Endothelial cell of umbilical vein (primary cell): ENCODE results near the gene PLBD1. TPM values are rescaled to one million over a fixed set of nuclear protein-coding genes. Genes with fewer than 3 reads are reported as not detected.

ENCODE experiments used
- BruUV-seq: library from RNA; stranded (reverse); fragments of 400-500 nt; replicated peaks from 2 replicates; lab custom pipeline; 2021; lab: Mats Ljungman, UMichigan
- CTCF ChIA-PET: fragments of 300-600, 350-600 bp; sonication (Branson Sonifier 250); formaldehyde crosslinking; loops from one replicate; lab custom pipeline; 2021; ENCODE audit warnings: antibody characterized with exemption, inconsistent platforms; lab: Charles Lee
- POLR2A ChIA-PET: fragments of 300-600, 350-600 bp; sonication (Branson Sonifier 250); formaldehyde crosslinking; loops from one replicate; lab custom pipeline; 2021; ENCODE audit warnings: antibody characterized with exemption, inconsistent platforms; lab: Charles Lee
- DNase-seq: peaks from one replicate; pipeline ENCODE4 v3.0.0-alpha.2; 2011; ENCODE audit warnings: low read depth, low spot score
- FAIRE-seq: peaks from 2 replicates; lab custom pipeline; 2011; peaks lifted over from hg19 to GRCh38; lab: Jason Lieb, UNC
- H2AFZ ChIP-seq: 2 replicates; pipeline ENCODE4 v1.6.0; 2012; ENCODE audit warnings: low read depth, low read length, control low read depth, inconsistent platforms
- H3K27ac ChIP-seq: 2 replicates; pipeline ENCODE4 v1.5.1; 2011; ENCODE audit warnings: low read depth, mild to moderate bottlenecking, control low read depth, low read length, moderate library complexity; ENCODE audit not compliant: insufficient read depth
- H3K27me3 ChIP-seq, 2 experiments: 2 replicates each; pipeline versions ENCODE4 v1.6.0 to v1.6.1; 2011; ENCODE audit warnings: low read length in 2 of 2, mixed read lengths in 1 of 2; ENCODE audit not compliant: control insufficient read depth in 2 of 2, insufficient read depth in 2 of 2
- H3K36me3 ChIP-seq, 2 experiments: 2 replicates in 1 of 2; 3 replicates in 1 of 2; pipeline ENCODE4 v1.5.1; 2011; ENCODE audit warnings: low read length in 2 of 2, mild to moderate bottlenecking in 1 of 2, moderate library complexity in 1 of 2; ENCODE audit not compliant: control insufficient read depth in 2 of 2, insufficient read depth in 2 of 2; ENCODE audit errors: extremely low read depth in 1 of 2
- H3K4me1 ChIP-seq: 3 replicates; pipeline ENCODE4 v1.5.1; 2011; ENCODE audit warnings: mild to moderate bottlenecking, low read length; ENCODE audit not compliant: control insufficient read depth, insufficient read depth; ENCODE audit errors: extremely low read depth
- H3K4me2 ChIP-seq: 2 replicates; pipeline ENCODE4 v1.6.1; 2011; ENCODE audit warnings: low read length, control low read depth, mixed read lengths; ENCODE audit not compliant: insufficient read depth
- H3K4me3 ChIP-seq, 3 experiments: fragments of 200-600 bp in 1 of 3; sonication (generic), shearing (Covaris generic) in 1 of 3; replicated peaks in 1 of 3; 2 replicates each; pipeline ENCODE4 v1.5.1; 2011 to 2016; ENCODE audit warnings: control low read depth in 3 of 3, low read length in 3 of 3, mild to moderate bottlenecking in 2 of 3, inconsistent platforms in 1 of 3, low read depth in 1 of 3, moderate library complexity in 1 of 3; ENCODE audit not compliant: insufficient read depth in 1 of 3
- H3K79me2 ChIP-seq: 2 replicates; pipeline ENCODE4 v1.6.0; 2012; ENCODE audit warnings: low read length, inconsistent platforms; ENCODE audit not compliant: control insufficient read depth, insufficient read depth
- H3K9ac ChIP-seq: replicated peaks from 2 replicates; pipeline ENCODE3; 2011; ENCODE audit warnings: low read length, control low read depth; ENCODE audit not compliant: insufficient read depth; ENCODE audit errors: extremely low read depth
- H3K9me1 ChIP-seq: replicated peaks from 3 replicates; pipeline ENCODE4 v1.6.0; 2011; ENCODE audit warnings: mild to moderate bottlenecking, low read length; ENCODE audit not compliant: control insufficient read depth, insufficient read depth; ENCODE audit errors: extremely low read depth
- H3K9me3 ChIP-seq: replicated peaks from 2 replicates; pipeline ENCODE4 v1.5.1; 2012; ENCODE audit warnings: low read length, inconsistent platforms; ENCODE audit not compliant: control insufficient read depth, insufficient read depth
- H4K20me1 ChIP-seq: replicated peaks from 2 replicates; pipeline ENCODE3; 2011; ENCODE audit warnings: mild to moderate bottlenecking, low read length; ENCODE audit not compliant: control insufficient read depth, insufficient read depth; ENCODE audit errors: extremely low read depth
- CTCF ChIP-seq, 2 donors: IDR thresholded peaks; 1 replicate in 1 of 2; 2 replicates in 1 of 2; pipeline ENCODE4 v1.5.1; 2011; ENCODE audit warnings: low read length in 2 of 2, mild to moderate bottlenecking in 2 of 2, moderate library complexity in 2 of 2, control low read depth in 1 of 2, inconsistent platforms in 1 of 2, low read depth in 1 of 2; ENCODE audit not compliant: insufficient read depth in 1 of 2; ENCODE audit errors: extremely low read depth in 1 of 2
- EZH2 ChIP-seq: IDR thresholded peaks from 2 replicates; pipeline ENCODE4 v1.6.1; 2012; ENCODE audit warnings: borderline replicate concordance, low read depth, mild to moderate bottlenecking, moderate library complexity, low read length, inconsistent platforms; ENCODE audit not compliant: severe bottlenecking
- FOS ChIP-seq: IDR thresholded peaks from 2 replicates; pipeline ENCODE4 v1.6.1; 2011; ENCODE audit warnings: mild to moderate bottlenecking, low read length, moderate library complexity, borderline replicate concordance; ENCODE audit not compliant: insufficient read depth
- GATA2 ChIP-seq: IDR thresholded peaks from 2 replicates; pipeline ENCODE4 v1.7.0; 2011; ENCODE audit warnings: low read depth, mild to moderate bottlenecking, moderate library complexity, mixed read lengths, low read length; ENCODE audit not compliant: insufficient read length, insufficient read depth
- JUN ChIP-seq: IDR thresholded peaks from 2 replicates; pipeline ENCODE4 v1.6.1; 2011; ENCODE audit warnings: borderline replicate concordance, low read depth; ENCODE audit not compliant: insufficient read length, insufficient read depth
- MAX ChIP-seq: IDR thresholded peaks from 2 replicates; pipeline ENCODE4 v1.6.1; 2011; ENCODE audit not compliant: insufficient read depth, insufficient read length
- MYC ChIP-seq: IDR thresholded peaks from one replicate; pipeline ENCODE4 v1.6.1; 2011; ENCODE audit warnings: mild to moderate bottlenecking, low read depth, low read length
- POLR2A ChIP-seq: IDR thresholded peaks from 2 replicates; pipeline ENCODE4 v1.6.1; 2012; ENCODE audit warnings: low read depth, mild to moderate bottlenecking, control low read depth, low read length
- POLR2AphosphoS5 ChIP-seq: IDR thresholded peaks from 2 replicates; pipeline ENCODE4 v1.6.1; 2012; ENCODE audit warnings: low read depth, mild to moderate bottlenecking, control low read depth, low read length, moderate library complexity; ENCODE audit not compliant: insufficient read depth
- dilution Hi-C: fragments of 300-500 bp; cut with MboI; formaldehyde crosslinking; loops from one replicate; pipeline ENCODE4 v1.15.0; 2019; ENCODE audit warnings: low sequenced_read_pairs; ENCODE audit not compliant: extremely low pct_ligation_motif_present
- intact Hi-C: fragments of 100-400 bp; cut with micrococcal nuclease; formaldehyde crosslinking; loops from one replicate; pipeline ENCODE4 v1.10.0; 2022
- polyA plus RNA-seq, 4 experiments: library from polyadenylated mRNA; depleted of rRNA in 3 of 4; stranded (reverse) in 3 of 4; unstranded in 1 of 4; fragments of >200 nt; gene quantifications; 2 replicates each; pipeline versions ENCODE4 v1.2.1 to v1.2.3, GENCODE V29; 2011 to 2012; ENCODE audit warnings: missing spikeins in 1 of 4
- total RNA-seq: library from RNA; stranded (reverse); gene quantifications from 2 replicates; pipeline ENCODE4 v1.2.3, GENCODE V29; 2021

PLBD1 gene
- total and polyA plus RNA-seq, 2 donors (not counting 3 experiments of a cell fraction or from before 2014, with no cell fraction given) = 0.04 TPM; not detected in 1

GRCh38 chr12:14532152-14532551 lies 35.5 kb downstream of the PLBD1 start:
- Histone ChIP-seq H3K9me3 (no peaks in the 10 kb centered on the region), H3K4me3 (no peak overlapping the region), H3K4me2 (no peak overlapping the region), H3K36me3 (no peaks in the 10 kb centered on the region), H3K27me3 (no peaks in the 10 kb centered on the region), H4K20me1 (no peaks in the 10 kb centered on the region), H3K79me2 (no peaks in the 10 kb centered on the region), H3K9me1 (no peaks in the 10 kb centered on the region), H3K27ac (no peak overlapping the region), H3K4me1 (no peaks in the 10 kb centered on the region), H3K9ac (no peak overlapping the region), H2AFZ (no peak overlapping the region)
- no peak for DNase-seq
- ChIA-PET CTCF (interaction anchor here (1.1 kb wide), 1 partner anchor 9 kb away, joined by 3 read pairs; no protein-coding TSS in a partner anchor), POLR2A (no interaction called here)
- no peak for FAIRE-seq
- no TSS peak for BruUV-seq
- TF ChIP-seq FOS = no peak
- TF ChIP-seq EZH2 = no peak
- no peak for TF ChIP-seq MAX
- TF ChIP-seq POLR2A = no peak
- TF ChIP-seq JUN = no peak
- no peak for TF ChIP-seq CTCF (IDR thresholded peaks at IDR 0.05; ENCODE audit: extremely low read depth in 1 of 2, insufficient read depth in 1 of 2, low read depth in 1 of 2, low read length in 2 of 2)
- TF ChIP-seq MYC = no peak
- no peak for TF ChIP-seq POLR2AphosphoS5
- no peak for TF ChIP-seq GATA2
- dilution Hi-C loops = no loop called here
- intact Hi-C loops = no loop called here
